GM19043 (cell line): ENCODE data around the gene ANXA2.

Experiments
- ATAC-seq: cut with Tn5 transposase; IDR thresholded peaks from one replicate; pipeline ENCODE4 v1.9.1; 2021; ENCODE audit warnings: low read depth; ENCODE audit not compliant: unreplicated experiment

Gene ANXA2

GRCh38 chr15:60390871-60391501 lies 6.8 kb downstream of the ANXA2 start:
- no peak for ATAC-seq

- no peak for ATAC-seq
Observed at GRCh38 chr15:60390231-60390630, 7.6 kb downstream of the ANXA2 start.

- no peak for ATAC-seq
Observed at GRCh38 chr15:60389261-60390077, 8.3 kb downstream of the ANXA2 start.

- ATAC-seq = no peak
Observed at GRCh38 chr15:60387321-60387720, 10.5 kb downstream of the ANXA2 start.

DNA sequence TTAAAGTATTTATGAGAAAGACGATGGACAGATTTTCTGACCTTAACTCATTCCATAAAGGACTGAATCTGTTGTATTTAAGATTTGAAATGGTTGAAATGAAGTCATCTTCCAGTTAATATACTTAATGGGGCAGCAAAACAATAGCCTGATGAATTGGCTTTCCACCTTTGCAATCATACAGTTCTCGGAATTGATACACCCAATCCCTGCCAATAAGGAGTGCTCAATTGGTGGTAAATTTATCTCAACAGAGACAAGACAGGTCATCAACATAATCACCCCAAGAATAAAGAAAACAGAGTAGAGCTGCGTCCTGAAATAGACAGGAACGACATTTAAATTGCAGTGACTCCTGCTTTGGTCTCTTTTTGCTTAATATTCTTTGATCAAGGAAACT lies 11.2 kb downstream of the ANXA2 start:
- ATAC-seq = no peak

GRCh38 chr15:60385620-60386552 lies 11.9 kb downstream of the ANXA2 start:
- ATAC-seq = no peak

DNA sequence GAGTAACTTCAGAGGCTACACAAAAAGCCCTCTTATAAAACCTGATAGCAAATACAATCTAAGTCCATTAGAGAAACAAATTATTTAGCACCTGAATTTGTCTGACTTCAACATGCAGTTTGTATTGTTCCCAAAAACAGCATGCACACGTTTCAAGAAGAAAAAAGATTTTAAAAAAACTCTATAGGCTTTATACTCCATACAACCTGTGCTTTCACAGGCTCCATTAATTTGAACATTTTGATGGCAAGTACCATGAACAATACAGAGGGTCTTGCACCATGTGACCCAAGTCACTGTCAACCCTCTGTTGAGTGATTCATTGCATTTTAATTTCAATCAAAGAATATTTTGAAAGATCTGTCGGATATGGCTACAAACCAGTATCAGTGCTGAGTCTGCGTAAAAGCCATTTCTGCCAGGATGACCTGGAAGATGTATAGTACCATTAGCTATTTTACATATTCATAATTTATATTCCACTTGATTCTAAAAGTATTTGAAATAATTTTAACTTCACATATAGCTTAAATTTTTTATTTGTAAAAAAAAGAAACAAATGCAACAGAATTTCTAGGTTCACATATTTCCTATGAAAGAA lies 13.2 kb downstream of the ANXA2 start:
- no peak for ATAC-seq

- no peak for ATAC-seq
Observed at GRCh38 chr15:60384053-60384452, 13.7 kb downstream of the ANXA2 start.

GRCh38 chr15:60382773-60383674 lies 14.8 kb downstream of the ANXA2 start:
- ATAC-seq = no peak

- ATAC-seq = no peak
Observed at GRCh38 chr15:60381148-60381788, 16.5 kb downstream of the ANXA2 start.

- no peak for ATAC-seq
Observed at GRCh38 chr15:60379525-60380274, 18.1 kb downstream of the ANXA2 start.

- no peak for ATAC-seq
Observed at GRCh38 chr15:60379185-60379524, 18.6 kb downstream of the ANXA2 start.

DNA sequence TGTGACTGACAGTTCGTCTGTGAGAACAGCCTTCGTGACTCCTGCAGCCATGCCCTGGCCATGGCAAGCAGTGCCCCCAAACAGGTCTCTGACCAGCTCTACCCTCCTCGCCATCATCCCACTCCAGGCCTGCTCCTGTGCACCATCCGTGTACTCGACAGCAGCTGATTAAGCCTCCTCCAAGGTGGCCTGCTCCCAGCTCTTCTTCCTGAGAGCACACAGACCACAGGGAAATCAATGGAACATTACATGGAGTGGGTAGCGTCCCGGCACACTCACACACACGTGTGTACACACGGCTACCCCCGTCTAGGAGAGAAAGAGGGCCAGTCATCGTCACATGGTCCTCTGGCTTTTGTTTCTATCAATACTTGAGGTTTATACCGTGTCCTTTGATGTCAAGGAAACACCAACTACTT lies 21.1 kb downstream of the ANXA2 start:
- no peak for ATAC-seq

- no peak for ATAC-seq
Observed at GRCh38 chr15:60375306-60375705, 22.5 kb downstream of the ANXA2 start.

DNA sequence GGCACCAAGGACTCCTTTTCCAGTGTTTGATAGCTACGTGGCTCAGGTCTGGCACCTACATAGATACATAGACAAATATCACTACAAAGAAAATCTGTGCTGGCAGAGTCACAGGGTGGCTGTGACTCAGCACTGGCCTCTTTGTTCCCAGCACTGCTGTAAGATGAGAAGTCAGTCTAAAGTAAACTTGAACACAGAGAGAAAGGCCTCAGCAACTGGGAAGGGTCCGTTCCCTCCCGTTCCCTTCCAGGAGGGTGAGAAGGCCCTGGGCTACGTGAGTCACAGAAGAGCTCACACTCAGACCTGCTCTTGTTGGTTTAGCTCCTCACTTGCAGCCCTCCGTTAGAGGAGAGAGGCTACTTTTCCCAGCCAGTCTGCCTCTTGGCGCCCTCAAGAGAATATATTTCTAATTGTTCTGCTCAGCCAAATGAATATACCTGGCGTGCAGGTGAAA lies 23.1 kb downstream of the ANXA2 start:
- ATAC-seq = no peak

- no peak for ATAC-seq
Observed at GRCh38 chr15:60374209-60374608, 23.6 kb downstream of the ANXA2 start.

- ATAC-seq = no peak
Observed at GRCh38 chr15:60373745-60374144, 24.0 kb downstream of the ANXA2 start.

- ATAC-seq = no peak
Observed at GRCh38 chr15:60373327-60373726, 24.5 kb downstream of the ANXA2 start.

GRCh38 chr15:60372756-60373155 lies 25.0 kb downstream of the ANXA2 start:
- ATAC-seq = no peak
